ENCODE results near the gene DENND1B. TPM values are rescaled to one million over a fixed set of nuclear protein-coding genes. Genes with fewer than 3 reads are reported as not detected.

The DENND1B gene
- total and polyA plus RNA-seq, 9 of the 15 experiments (the other 6 are each of a cell fraction or from before 2014, with no cell fraction given), result 2.1 to 12.1 (median 7.5) TPM

GRCh38 chr1:197468543-197469175, 306.6 kb downstream of the DENND1B start:
- in situ Hi-C loops (cut with MboI) (no loop called here), intact Hi-C loops (cut with micrococcal nuclease) (no loop called here)
- H3K36me3 ChIP-seq (ENCODE audit: control insufficient read depth, insufficient read depth, low read length), result no peaks in the 10 kb centered on the region
- DNase-seq (ENCODE audit: extremely low read depth in 1 of 4, low spot score in 3 of 4) (no peak), FAIRE-seq (no peak), ATAC-seq (no peak)
- H2AFZ ChIP-seq (ENCODE audit: low read depth, low read length), result no peak overlapping the region
- no peaks in the 10 kb centered on the region for H3K4me1 ChIP-seq (replicated peaks in 1 of 2; ENCODE audit: control insufficient read depth in 2 of 2, insufficient read depth in 2 of 2, low read length in 2 of 2)
- H3K9ac ChIP-seq (ENCODE audit: insufficient read depth in 1 of 2, low read depth in 2 of 2, low read length in 2 of 2), result no peak overlapping the region
- peaks cover 4 to 7% of the 10 kb centered on the region in 2 experiments; a peak in 4 of 5 replicates for H3K27me3 ChIP-seq (ENCODE audit: control insufficient read depth in 2 of 2, insufficient read depth in 2 of 2, low read length in 2 of 2)
- no TSS peak for BruUV-seq (replicated peaks)
- no peaks in the 10 kb centered on the region for H3K79me2 ChIP-seq (ENCODE audit: control insufficient read depth, insufficient read depth, low read length)
- H4K20me1 ChIP-seq (replicated peaks; ENCODE audit: control insufficient read depth, insufficient read depth, low read length), result no peaks in the 10 kb centered on the region
- H3K9me3 ChIP-seq (replicated peaks; ENCODE audit: control insufficient read depth, insufficient read depth, low read depth, low read length), result no peaks in the 10 kb centered on the region
- WGBS (ENCODE audit: insufficient coverage, low coverage, missing lambda C conversion rate), result 13% methylated on average over 9 of the region's 9 CpGs
- ChIA-PET POLR2A (no interaction called here), CTCF (ENCODE audit: low intra/inter-chr PET ratio) (no interaction called here)
- no peak for TF ChIP-seq ZNF282 (CRISPR knock-in tag; IDR thresholded peaks at IDR 0.05)
- TF ChIP-seq SMARCC2 (IDR thresholded peaks at IDR 0.05; ENCODE audit: low read depth), result no peak
- no peak for TF ChIP-seq FOXA3 (CRISPR knock-in tag; conservative IDR thresholded peaks at IDR 0.05 in 1 of 2, IDR thresholded peaks at IDR 0.05 in 1 of 2)
- no peak for TF ChIP-seq TRIM24 (IDR thresholded peaks at IDR 0.05)
- TF ChIP-seq SMARCA5 (IDR thresholded peaks at IDR 0.05), result no peak
- TF ChIP-seq HCFC1 (IDR thresholded peaks at IDR 0.05; ENCODE audit: low read depth, low read length), result no peak
- TF ChIP-seq NR1H2 (CRISPR knock-in tag; IDR thresholded peaks at IDR 0.05), result no peak
- no peak for TF ChIP-seq SRSF3 (IDR thresholded peaks at IDR 0.05; ENCODE audit: insufficient read depth, low read length)
- TF ChIP-seq ZNF586 (CRISPR knock-in tag; conservative IDR thresholded peaks at IDR 0.05), result no peak
- TF ChIP-seq ELF2 (CRISPR knock-in tag; IDR thresholded peaks at IDR 0.05), result no peak
- no peak for TF ChIP-seq LARP7 (IDR thresholded peaks at IDR 0.05)
- TF ChIP-seq REST (IDR thresholded peaks at IDR 0.05; ENCODE audit: borderline replicate concordance), result no peak
- TF ChIP-seq REST (CRISPR knock-in tag; IDR thresholded peaks at IDR 0.05; ENCODE audit: low read depth), result no peak
- no peak for TF ChIP-seq GATAD2B (IDR thresholded peaks at IDR 0.05; ENCODE audit: borderline replicate concordance)
- no peak for TF ChIP-seq SAFB (IDR thresholded peaks at IDR 0.05; ENCODE audit: borderline replicate concordance, low read depth, low read length)
- H3K4me2 ChIP-seq (ENCODE audit: insufficient read depth, low read length), result no peak overlapping the region
- H3K27ac ChIP-seq (ENCODE audit: extremely low read depth, low read depth, low read length), result no peak overlapping the region
- no peaks in the 10 kb centered on the region for H3K9me1 ChIP-seq (ENCODE audit: control insufficient read depth, insufficient read depth, low read length)
- H3K4me3 ChIP-seq, result no peak overlapping the region
